Endodermal cell (in vitro differentiated cells): ENCODE data around the gene SIRT2. TPM values are rescaled to one million over a fixed set of nuclear protein-coding genes. Genes with fewer than 3 reads are reported as not detected.

Source experiments
- DNase-seq: peaks from one replicate; pipeline ENCODE4 v3.0.0-alpha.2; 2017
- H3K27ac ChIP-seq: 2 replicates; pipeline ENCODE4 v1.5.1; 2013; ENCODE audit warnings: mild to moderate bottlenecking, low read depth, low read length, moderate library complexity
- H3K27me3 ChIP-seq: 2 replicates; pipeline ENCODE4 v1.6.1; 2013; ENCODE audit warnings: mild to moderate bottlenecking, low read length, moderate library complexity; ENCODE audit not compliant: insufficient read depth, control insufficient read depth, poor library complexity, severe bottlenecking
- H3K36me3 ChIP-seq: 2 replicates; pipeline ENCODE4 v1.7.0; 2013; ENCODE audit warnings: mild to moderate bottlenecking, low read length, moderate library complexity; ENCODE audit not compliant: control insufficient read depth, insufficient read depth
- H3K4me1 ChIP-seq: one replicate; pipeline ENCODE4 v1.7.0; 2013; ENCODE audit warnings: low read length; ENCODE audit not compliant: control insufficient read depth, insufficient read depth
- H3K4me3 ChIP-seq: 2 replicates; pipeline ENCODE4 v1.5.1; 2013; ENCODE audit warnings: mild to moderate bottlenecking, low read length, moderate library complexity
- H3K9ac ChIP-seq: 2 replicates; pipeline ENCODE4 v1.6.1; 2013; ENCODE audit warnings: mild to moderate bottlenecking, low read length, moderate library complexity; ENCODE audit not compliant: poor library complexity, severe bottlenecking; ENCODE audit errors: extremely low read depth
- H3K9me3 ChIP-seq: 2 replicates; pipeline ENCODE4 v1.6.1; 2013; ENCODE audit warnings: mild to moderate bottlenecking, low read length, moderate library complexity; ENCODE audit not compliant: control insufficient read depth
- H3K27ac Mint-ChIP-seq: 2 replicates; pipeline ENCODE4 v1.8.0; 2020; ENCODE audit warnings: mixed read lengths
- H3K27me3 Mint-ChIP-seq: 2 replicates; pipeline ENCODE4 v1.8.0; 2021; ENCODE audit warnings: mild to moderate bottlenecking, mixed read lengths; ENCODE audit not compliant: insufficient read depth
- H3K36me3 Mint-ChIP-seq: 2 replicates; pipeline ENCODE4 v1.8.0; 2020; ENCODE audit warnings: low read depth, mixed read lengths
- H3K4me1 Mint-ChIP-seq: 2 replicates; pipeline ENCODE4 v1.8.0; 2020; ENCODE audit warnings: mixed read lengths
- H3K4me3 Mint-ChIP-seq: 2 replicates; pipeline ENCODE4 v1.8.0; 2020; ENCODE audit warnings: mild to moderate bottlenecking, moderate library complexity, mixed read lengths
- H3K9me3 Mint-ChIP-seq: 2 replicates; pipeline ENCODE4 v1.8.0; 2020; ENCODE audit warnings: mild to moderate bottlenecking, mixed read lengths
- CTCF ChIP-seq: fragments of 200-600 bp; sonication (generic); conservative IDR thresholded peaks from 2 replicates; pipeline ENCODE4 v1.5.0; 2021; ENCODE audit warnings: antibody characterized with exemption, mild to moderate bottlenecking
- WGBS, 2 experiments: methylation state at CpG; one replicate each; pipeline versions ENCODE4 v1.1.5 to v1.1.7; 2013; ENCODE audit warnings: missing lambda C conversion rate in 2 of 2, mixed read lengths in 1 of 2; ENCODE audit not compliant: insufficient coverage in 1 of 2, insufficient read length in 1 of 2; 5-methylcytosine and 5-hydroxymethylcytosine counted together
- total RNA-seq, 2 donors: library from RNA; stranded (reverse); fragmentation: NEBNext Ultra II Directional in 1 of 2; extraction: Animal tissue kit (Norgen Biotek cat#: 25700) in 1 of 2; gene quantifications; 2 replicates in 1 of 2; 3 replicates in 1 of 2; pipeline ENCODE4 v1.2.1, GENCODE V29; 2021

SIRT2 gene
- total RNA-seq, 2 donors from 2014 or later: 10.4 to 13.7 TPM

GRCh38 chr19:38908911-38909310 lies 9.5 kb upstream of the SIRT2 start:
- TF ChIP-seq CTCF: no peak

GRCh38 chr19:38907670-38908069 lies 8.3 kb upstream of the SIRT2 start:
- Histone ChIP-seq H3K27ac (no peak overlapping the region), H3K9me3 (no peaks in the 10 kb centered on the region), H3K27me3 (no peaks in the 10 kb centered on the region), H3K4me3 (no peak overlapping the region), H3K9ac (no peak overlapping the region), H3K36me3 (peaks cover 6% of the 10 kb centered on the region), H3K4me1 (no peaks in the 10 kb centered on the region)
- Mint-ChIP-seq H3K27me3 (peaks cover 7% of the 10 kb centered on the region), H3K4me1 (peaks cover 8% of the 10 kb centered on the region), H3K4me3 (no peak overlapping the region), H3K9me3 (peaks cover 2% of the 10 kb centered on the region), H3K36me3 (peaks cover 35% of the 10 kb centered on the region), H3K27ac (no peak overlapping the region)
- DNase-seq: no peak
- TF ChIP-seq CTCF: no peak
- 93 to 99% methylated on average over 8 to 12 of the region's 12 CpGs for WGBS, 2 experiments

More at GRCh38 chr19:38908911-38909310, 9.5 kb upstream of the SIRT2 start:
- Histone ChIP-seq H3K4me3 (no peak overlapping the region), H3K9me3 (no peaks in the 10 kb centered on the region), H3K27me3 (no peaks in the 10 kb centered on the region), H3K9ac (no peak overlapping the region), H3K4me1 (no peaks in the 10 kb centered on the region), H3K27ac (no peak overlapping the region), H3K36me3 (peaks cover 6% of the 10 kb centered on the region)
- Mint-ChIP-seq H3K27ac (no peak overlapping the region), H3K27me3 (peaks cover 12% of the 10 kb centered on the region), H3K4me1 (peaks cover 8% of the 10 kb centered on the region), H3K9me3 (peaks cover 2% of the 10 kb centered on the region), H3K36me3 (peaks cover 32% of the 10 kb centered on the region), H3K4me3 (no peak overlapping the region)
- 93 to 98% methylated on average over 7 to 10 of the region's 10 CpGs for WGBS, 2 experiments
- DNase-seq: no peak

- H3K27ac Mint-ChIP-seq: no peak overlapping the region
- H3K4me3 Mint-ChIP-seq: no peak overlapping the region
- Histone ChIP-seq H3K9ac (no peak overlapping the region), H3K27me3 (no peaks in the 10 kb centered on the region), H3K9me3 (no peaks in the 10 kb centered on the region), H3K4me1 (no peaks in the 10 kb centered on the region), H3K36me3 (peaks cover 6% of the 10 kb centered on the region), H3K27ac (no peak overlapping the region), H3K4me3 (no peak overlapping the region)
- DNase-seq: no peak
- peaks cover 2% of the 10 kb centered on the region for H3K27me3 Mint-ChIP-seq
- H3K9me3 Mint-ChIP-seq: peaks cover 2% of the 10 kb centered on the region
- peaks cover 8% of the 10 kb centered on the region for H3K4me1 Mint-ChIP-seq
- no peak for TF ChIP-seq CTCF
- WGBS, 2 experiments: 96 to 97% methylated on average over 22 to 29 of the region's 29 CpGs
- H3K36me3 Mint-ChIP-seq: peaks cover 35% of the 10 kb centered on the region
Observed at GRCh38 chr19:38907227-38907626, 7.8 kb upstream of the SIRT2 start.
